ENCODE results near the gene TAF11L3.
"Not testable (repeated sequence)": the region's sequence is repeated elsewhere in the genome, so short reads cannot be mapped to it uniquely, and the experiment has no call there.

- not testable (repeated sequence) for TF ChIP-seq MLX (CRISPR knock-in tag; IDR thresholded peaks at IDR 0.05); NFE2L1 (CRISPR knock-in tag; IDR thresholded peaks at IDR 0.05); STAT6 (CRISPR knock-in tag; conservative IDR thresholded peaks at IDR 0.05; ENCODE audit: low read depth); CTCF (IDR thresholded peaks at IDR 0.05); ZNF532 (CRISPR knock-in tag; IDR thresholded peaks at IDR 0.05; ENCODE audit: borderline replicate concordance)
Observed at GRCh38 chr5:17526504-17526903, 8.3 kb downstream of the TAF11L3 start.
